Measurements from ENCODE around the gene OCEL1. TPM values are rescaled to one million over a fixed set of nuclear protein-coding genes. Genes with fewer than 3 reads are reported as not detected.
A peak's percentile ranks its signal among the peaks of the same experiment; 100 is the strongest.

The OCEL1 gene
- total RNA-seq, 2 donors from 2014 or later, result 12.4 to 13.3 TPM

DNA sequence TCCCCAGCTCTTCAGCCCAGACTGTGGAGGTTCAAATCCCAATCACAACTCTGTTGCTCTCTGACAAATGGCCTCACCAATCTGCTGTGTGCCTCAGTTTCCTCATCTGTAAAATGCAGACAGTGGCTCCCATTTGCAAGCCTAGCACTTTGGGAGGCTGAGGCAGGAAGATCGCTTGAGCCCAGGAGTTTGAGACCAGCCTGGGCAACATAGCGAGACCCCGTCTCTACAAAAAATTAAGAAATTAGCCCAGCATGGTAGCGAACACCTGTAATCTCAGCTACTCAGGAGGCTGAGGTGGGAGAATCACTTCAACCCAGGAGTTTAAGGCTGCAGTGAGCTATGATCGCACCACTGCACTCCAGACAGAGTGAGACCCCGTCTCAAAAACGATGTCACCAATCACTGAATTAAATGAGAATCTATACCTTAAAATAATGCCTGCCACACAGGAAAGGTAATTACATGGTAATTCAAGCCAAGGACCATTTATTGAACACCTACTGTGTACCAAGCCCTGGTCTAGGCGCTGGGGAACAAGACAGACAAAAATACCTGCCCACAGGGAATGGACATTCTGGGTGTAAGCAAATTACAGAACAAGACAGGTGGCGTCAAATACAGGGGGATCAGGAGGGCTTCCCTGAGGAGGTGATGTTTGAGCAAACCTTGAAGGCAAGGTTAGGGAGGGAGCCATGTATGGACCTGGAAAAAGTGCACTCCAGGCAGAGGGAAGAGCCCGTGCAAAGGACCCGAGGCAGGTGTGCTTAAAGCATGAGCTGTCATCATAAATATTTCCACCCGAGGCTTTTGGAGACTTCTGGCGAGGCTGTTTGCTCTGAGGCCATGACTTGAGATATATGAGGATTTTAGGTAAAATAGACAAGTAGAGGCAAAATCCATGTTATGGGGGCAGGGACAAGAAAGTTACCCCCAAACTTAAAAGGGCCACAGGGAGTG is 12.0 kb downstream of the OCEL1 start:
- Histone ChIP-seq H3K27ac (no peak overlapping the region), H3K4me1 (ENCODE audit: control insufficient read depth in 1 of 2, low read depth in 2 of 2) (peaks cover 29 to 43% of the 10 kb centered on the region in 2 donors), H3K27me3 (replicated peaks; ENCODE audit: insufficient read depth) (no peaks in the 10 kb centered on the region), H3K4me3 (no peak overlapping the region), H3K9me3 (no peaks in the 10 kb centered on the region), H3K36me3 (peaks cover 12% of the 10 kb centered on the region)
- no peak for ATAC-seq (ENCODE audit: insufficient number of reproducible peaks, low FRiP score, low read depth)
- TF ChIP-seq, protein P1, sequence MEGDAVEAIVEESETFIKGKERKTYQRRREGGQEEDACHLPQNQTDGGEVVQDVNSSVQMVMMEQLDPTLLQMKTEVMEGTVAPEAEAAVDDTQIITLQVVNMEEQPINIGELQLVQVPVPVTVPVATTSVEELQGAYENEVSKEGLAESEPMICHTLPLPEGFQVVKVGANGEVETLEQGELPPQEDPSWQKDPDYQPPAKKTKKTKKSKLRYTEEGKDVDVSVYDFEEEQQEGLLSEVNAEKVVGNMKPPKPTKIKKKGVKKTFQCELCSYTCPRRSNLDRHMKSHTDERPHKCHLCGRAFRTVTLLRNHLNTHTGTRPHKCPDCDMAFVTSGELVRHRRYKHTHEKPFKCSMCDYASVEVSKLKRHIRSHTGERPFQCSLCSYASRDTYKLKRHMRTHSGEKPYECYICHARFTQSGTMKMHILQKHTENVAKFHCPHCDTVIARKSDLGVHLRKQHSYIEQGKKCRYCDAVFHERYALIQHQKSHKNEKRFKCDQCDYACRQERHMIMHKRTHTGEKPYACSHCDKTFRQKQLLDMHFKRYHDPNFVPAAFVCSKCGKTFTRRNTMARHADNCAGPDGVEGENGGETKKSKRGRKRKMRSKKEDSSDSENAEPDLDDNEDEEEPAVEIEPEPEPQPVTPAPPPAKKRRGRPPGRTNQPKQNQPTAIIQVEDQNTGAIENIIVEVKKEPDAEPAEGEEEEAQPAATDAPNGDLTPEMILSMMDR (IDR thresholded peaks at IDR 0.05), result no peak
- DNase-seq (ENCODE audit: low spot score), result no peak

DNA sequence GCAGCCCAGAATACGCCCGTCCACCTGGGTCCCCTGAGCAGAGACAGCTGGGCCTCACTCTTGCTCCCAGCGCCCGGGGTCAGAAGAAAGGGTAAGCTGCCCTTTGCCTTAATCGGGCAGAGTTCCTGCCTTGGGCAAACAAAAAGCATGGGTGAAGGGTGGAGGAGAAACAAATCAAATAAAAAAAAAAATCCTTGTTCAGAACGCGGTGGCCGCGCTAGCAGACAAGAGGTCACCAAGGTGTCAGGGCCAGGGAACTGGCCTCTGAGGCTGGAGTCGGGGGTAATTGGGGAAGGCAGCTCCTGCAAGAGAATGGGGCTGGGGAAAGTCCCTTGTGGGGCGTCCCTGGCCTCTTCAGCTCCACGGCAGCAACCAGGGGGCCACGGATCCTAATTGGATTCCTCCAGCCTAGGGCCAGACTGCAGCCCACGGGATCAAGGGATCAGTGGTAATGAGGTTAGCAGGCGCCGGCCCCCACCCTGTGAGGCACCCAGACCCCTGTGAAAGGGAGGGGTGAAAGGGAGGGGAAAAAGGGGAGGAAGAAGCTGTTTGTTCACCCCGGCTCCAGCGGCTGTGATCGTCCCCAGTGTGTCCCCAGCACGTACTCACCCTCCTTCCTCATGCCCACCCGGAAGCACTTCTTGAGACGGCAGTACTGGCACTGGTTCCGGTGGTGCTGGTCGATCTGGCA is 14.2 kb downstream of the OCEL1 start:
- Histone ChIP-seq H3K27me3 (replicated peaks; ENCODE audit: insufficient read depth) (no peaks in the 10 kb centered on the region), H3K36me3 (peaks cover 6% of the 10 kb centered on the region), H3K9me3 (no peaks in the 10 kb centered on the region), H3K27ac (peak overlapping the region in 1 of 2 donors; percentile 87), H3K4me1 (ENCODE audit: control insufficient read depth in 1 of 2, low read depth in 2 of 2) (peaks cover 26 to 42% of the 10 kb centered on the region in 2 donors), H3K4me3 (no peak overlapping the region)
- ATAC-seq (ENCODE audit: insufficient number of reproducible peaks, low FRiP score, low read depth) (no peak), DNase-seq (ENCODE audit: low spot score) (no peak)
- TF ChIP-seq, protein P1 (IDR thresholded peaks at IDR 0.05), result no peak

DNA sequence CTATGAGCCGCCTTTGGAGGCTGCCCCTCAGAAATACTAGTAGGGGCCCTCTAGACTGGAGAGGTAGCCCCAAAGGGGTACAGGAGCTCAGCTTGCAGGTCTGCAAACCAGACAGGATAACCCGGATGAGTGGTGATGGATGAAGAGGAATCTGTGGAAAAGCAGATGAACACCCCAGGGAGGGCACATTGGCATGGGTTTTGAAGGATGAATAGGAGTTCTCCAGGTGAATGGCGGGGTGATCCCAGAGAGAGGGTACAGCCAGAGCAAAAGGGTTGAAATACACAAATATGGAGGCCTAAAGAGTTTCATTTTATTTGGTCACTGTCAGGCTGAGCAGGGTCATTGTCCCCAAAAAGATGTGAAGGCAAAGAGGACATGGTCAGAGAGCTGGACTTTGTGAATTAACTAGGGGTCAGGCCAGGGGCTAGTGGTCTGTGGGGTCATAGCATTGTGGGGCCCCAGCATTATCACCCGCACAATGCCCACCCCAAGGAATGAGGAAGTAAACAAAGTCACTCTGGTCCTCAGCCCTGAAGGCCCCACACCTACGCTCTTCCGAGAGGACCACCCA is 14.9 kb downstream of the OCEL1 start:
- no peak for DNase-seq (ENCODE audit: low spot score)

DNA sequence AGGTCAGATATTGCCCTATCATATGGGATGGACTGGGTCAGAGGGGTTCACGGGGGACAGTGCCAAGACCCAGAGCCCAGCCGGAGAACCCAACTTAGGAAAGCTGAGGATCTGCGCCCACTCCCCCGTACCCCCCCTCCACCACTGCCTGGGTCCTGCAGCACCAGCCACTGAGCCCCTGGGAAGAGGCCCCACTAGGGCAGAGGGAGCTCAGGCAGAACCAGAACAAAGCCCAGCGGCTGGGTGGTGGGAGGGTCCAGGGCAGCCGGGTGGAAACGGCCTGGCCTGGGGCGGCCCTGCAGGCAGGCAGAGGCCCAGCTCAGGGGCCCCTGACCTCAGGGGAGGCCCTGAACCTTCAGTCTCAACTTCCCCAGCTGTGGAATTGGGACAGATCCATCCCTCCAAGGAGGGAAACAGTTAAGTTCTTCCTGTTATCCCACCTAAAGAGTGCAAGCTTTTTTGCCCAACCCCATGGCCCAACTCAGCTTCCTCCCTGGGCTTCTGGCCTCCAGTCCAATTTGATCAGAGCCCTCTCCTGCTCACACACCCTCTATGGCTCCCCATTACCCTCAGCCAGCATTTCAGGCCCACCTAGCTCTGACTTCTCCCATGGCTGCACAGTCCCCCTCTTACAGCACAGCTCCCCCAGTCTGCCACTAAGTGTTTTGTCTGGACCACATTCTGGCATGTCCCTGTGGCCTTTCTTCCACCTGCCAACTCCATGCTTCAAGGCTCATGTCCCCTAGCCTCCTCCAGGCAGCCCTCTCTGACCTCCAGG is 16.6 kb downstream of the OCEL1 start:
- TF ChIP-seq, protein P1 (IDR thresholded peaks at IDR 0.05), result no peak
- no peaks in the 10 kb centered on the region for H3K27me3 ChIP-seq (replicated peaks; ENCODE audit: insufficient read depth)
- ATAC-seq (ENCODE audit: insufficient number of reproducible peaks, low FRiP score, low read depth) (no peak), DNase-seq (ENCODE audit: low spot score) (no peak)
- H3K36me3 ChIP-seq, result peaks cover 6% of the 10 kb centered on the region
- no peaks in the 10 kb centered on the region for H3K9me3 ChIP-seq
- H3K27ac ChIP-seq, result peak overlapping the region; percentile 75 to 87
- peaks cover 18 to 40% of the 10 kb centered on the region in 2 donors for H3K4me1 ChIP-seq (ENCODE audit: control insufficient read depth in 1 of 2, low read depth in 2 of 2)
- peak overlapping the region; percentile 84 for H3K4me3 ChIP-seq

More for the DNA sequence above, 14.9 kb downstream of the OCEL1 start:
- Histone ChIP-seq H3K4me3 (no peak overlapping the region), H3K9me3 (no peaks in the 10 kb centered on the region), H3K27ac (peak overlapping the region; percentile 75 to 87), H3K4me1 (ENCODE audit: control insufficient read depth in 1 of 2, low read depth in 2 of 2) (peaks cover 25 to 39% of the 10 kb centered on the region in 2 donors), H3K36me3 (peaks cover 6% of the 10 kb centered on the region), H3K27me3 (replicated peaks; ENCODE audit: insufficient read depth) (no peaks in the 10 kb centered on the region)
- TF ChIP-seq, protein P1 (IDR thresholded peaks at IDR 0.05), result no peak
- no peak for ATAC-seq (ENCODE audit: insufficient number of reproducible peaks, low FRiP score, low read depth)

Measured in thoracic aorta (tissue), 2 donors.